ENCODE results near the gene EVL. TPM values are rescaled to one million over a fixed set of nuclear protein-coding genes. Genes with fewer than 3 reads are reported as not detected.
A peak's percentile ranks its signal among the peaks of the same experiment; 100 is the strongest.

EVL gene
- total RNA-seq, 4 donors from 2014 or later: 22.8 to 86.4 (median 45.2) TPM

GRCh38 chr14:100069161-100069800, 4.1 kb downstream of the EVL start:
- H3K4me1 ChIP-seq: peaks cover 0 to 22% (median 0%) of the 10 kb centered on the region in 4 donors

GRCh38 chr14:100070310-100070709, 5.1 kb downstream of the EVL start:
- in situ Hi-C loops (cut with MboI; ENCODE audit: low pct_ligation_motif_present in 1 of 4, low pct_unique_long_range_greater_than_20kb in 1 of 4, low sequenced_read_pairs in 3 of 4) (no loop called here), intact Hi-C loops (cut with DNase I; ENCODE audit: low total_unique reads) (no loop called here)
- no peak for DNase-seq
- no peak overlapping the region for H3K4me3 ChIP-seq
- TF ChIP-seq CTCF (IDR thresholded peaks at IDR 0.05) (no peak), EP300 (IDR thresholded peaks at IDR 0.05; ENCODE audit: low read depth) (no peak), POLR2AphosphoS5 (IDR thresholded peaks at IDR 0.05) (no peak)
- H3K36me3 ChIP-seq: no peaks in the 10 kb centered on the region
- H3K9me3 ChIP-seq: no peaks in the 10 kb centered on the region
- peaks cover 0 to 24% (median 0%) of the 10 kb centered on the region in 4 donors for H3K4me1 ChIP-seq
- H3K27me3 ChIP-seq: no peaks in the 10 kb centered on the region
- peak overlapping the region in 3 of 4 donors; percentile 12 to 77 (median 24) for H3K27ac ChIP-seq
- WGBS, 2 donors (ENCODE audit: low coverage in 1 of 2): 83 to 90% methylated on average over 1 to 11 of the region's 11 CpGs

More at GRCh38 chr14:100069161-100069800, 4.1 kb downstream of the EVL start:
- peak overlapping the region in 1 of 4 donors; percentile 21 for H3K4me3 ChIP-seq
- no peaks in the 10 kb centered on the region for H3K27me3 ChIP-seq
- TF ChIP-seq POLR2AphosphoS5 (IDR thresholded peaks at IDR 0.05): no peak
- no peak for TF ChIP-seq POLR2A (IDR thresholded peaks at IDR 0.05)
- H3K36me3 ChIP-seq: no peaks in the 10 kb centered on the region
- in situ Hi-C loops (cut with MboI; ENCODE audit: low pct_ligation_motif_present in 1 of 4, low pct_unique_long_range_greater_than_20kb in 1 of 4, low sequenced_read_pairs in 3 of 4): no loop called here
- WGBS, 2 donors (ENCODE audit: low coverage in 1 of 2): 73 to 80% methylated on average over 1 to 9 of the region's 9 CpGs
- no peaks in the 10 kb centered on the region for H3K9me3 ChIP-seq
- peak overlapping the region; percentile 12 to 82 (median 74) for H3K27ac ChIP-seq
- intact Hi-C loops (cut with DNase I; ENCODE audit: low total_unique reads): no loop called here
- DNase-seq: no peak

GRCh38 chr14:100071545-100071944, 6.3 kb downstream of the EVL start:
- no peaks in the 10 kb centered on the region for H3K9me3 ChIP-seq
- H3K4me1 ChIP-seq: peaks cover 0 to 27% (median 0%) of the 10 kb centered on the region in 4 donors
- H3K27ac ChIP-seq: peak overlapping the region in 2 of 4 donors; percentile 4 to 31
- in situ Hi-C loops (cut with MboI; ENCODE audit: low pct_ligation_motif_present in 1 of 4, low pct_unique_long_range_greater_than_20kb in 1 of 4, low sequenced_read_pairs in 3 of 4): no loop called here
- no peaks in the 10 kb centered on the region for H3K36me3 ChIP-seq
- intact Hi-C loops (cut with DNase I; ENCODE audit: low total_unique reads): no loop called here
- TF ChIP-seq EP300 (IDR thresholded peaks at IDR 0.05; ENCODE audit: low read depth) (no peak), CTCF (IDR thresholded peaks at IDR 0.05) (no peak), POLR2A (IDR thresholded peaks at IDR 0.05) (no peak), POLR2AphosphoS5 (IDR thresholded peaks at IDR 0.05) (no peak)
- DNase-seq: no peak
- H3K4me3 ChIP-seq: no peak overlapping the region
- WGBS, 2 donors (ENCODE audit: low coverage in 1 of 2): 56 to 64% methylated on average over 3 of the region's 3 CpGs
- H3K27me3 ChIP-seq: no peaks in the 10 kb centered on the region

GRCh38 chr14:100072783-100073346, 7.6 kb downstream of the EVL start:
- DNase-seq: peak; percentile 75
- TF ChIP-seq CTCF (IDR thresholded peaks at IDR 0.05) (peak in 4 of 5 experiments; percentile 23 to 59 (median 38)), EP300 (IDR thresholded peaks at IDR 0.05; ENCODE audit: low read depth) (no peak)
- no peaks in the 10 kb centered on the region for H3K9me3 ChIP-seq
- intact Hi-C loops (cut with DNase I; ENCODE audit: low total_unique reads) (no loop called here), in situ Hi-C loops (cut with MboI; ENCODE audit: low pct_ligation_motif_present in 1 of 4, low pct_unique_long_range_greater_than_20kb in 1 of 4, low sequenced_read_pairs in 3 of 4) (no loop called here)
- no peaks in the 10 kb centered on the region for H3K27me3 ChIP-seq
- H3K4me3 ChIP-seq: peak overlapping the region in 1 of 4 donors; percentile 12
- H3K36me3 ChIP-seq: no peaks in the 10 kb centered on the region
- H3K27ac ChIP-seq: peak overlapping the region; percentile 21 to 46 (median 31)
- WGBS, 2 donors (ENCODE audit: low coverage in 1 of 2): 42 to 100% methylated on average over 1 to 14 of the region's 14 CpGs
- peaks cover 0 to 28% (median 0%) of the 10 kb centered on the region in 4 donors for H3K4me1 ChIP-seq
